Peyer's patch (tissue), 4 donors: ENCODE data around the gene BET1L.

ENCODE experiments used
- POLR2A ChIP-seq, 2 donors: fragments of 450-650 bp; IDR thresholded peaks; one replicate each; pipeline ENCODE4 v1.5.1; 2017; ENCODE audit warnings: antibody characterized with exemption in 2 of 2, mild to moderate bottlenecking in 2 of 2, moderate library complexity in 2 of 2
- TF ChIP-seq, protein P1 (sequence below), 6 experiments: fragments of 450-650 bp in 4 of 6; fragments of 200-600 bp in 2 of 6; sonication (generic) in 1 of 6; IDR thresholded peaks; one replicate each; pipeline ENCODE4 v1.5.1; 2017 to 2019; ENCODE audit warnings: antibody characterized with exemption in 6 of 6, mild to moderate bottlenecking in 3 of 6, moderate library complexity in 1 of 6

DNA sequence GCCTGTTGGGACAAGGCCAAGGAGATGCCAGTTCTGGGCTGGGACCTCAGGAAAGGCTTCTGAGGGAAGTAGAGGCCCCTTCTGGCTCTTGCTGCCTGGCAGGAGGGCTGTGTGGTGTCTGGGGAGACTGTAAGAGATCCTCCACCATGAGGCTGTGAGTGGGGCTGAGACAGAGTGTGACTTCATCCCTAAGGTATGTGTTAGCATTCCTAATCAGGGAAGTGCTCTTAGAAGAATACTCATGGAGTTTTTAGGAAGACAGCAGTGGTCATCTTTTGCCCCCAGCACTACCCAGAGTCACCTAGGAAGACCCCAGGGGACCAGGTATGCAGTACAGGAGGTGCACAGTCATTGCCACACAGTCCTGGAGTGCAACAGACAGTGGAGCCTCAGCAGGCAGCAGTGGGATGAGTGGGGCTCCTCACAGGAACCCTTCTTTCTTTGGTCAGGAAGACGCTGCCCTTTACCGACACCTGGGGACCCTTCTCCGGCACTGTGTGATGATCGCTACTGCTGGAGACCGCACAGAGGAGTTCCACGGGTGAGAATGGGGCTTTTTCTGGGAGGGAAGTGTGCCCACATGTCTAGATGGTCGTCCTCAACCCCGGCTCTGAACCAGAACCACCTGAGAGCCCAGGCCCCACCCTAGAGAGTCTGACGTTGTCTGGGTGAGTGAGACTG is 3.1 kb upstream of the BET1L start:
- TF ChIP-seq, protein P1, sequence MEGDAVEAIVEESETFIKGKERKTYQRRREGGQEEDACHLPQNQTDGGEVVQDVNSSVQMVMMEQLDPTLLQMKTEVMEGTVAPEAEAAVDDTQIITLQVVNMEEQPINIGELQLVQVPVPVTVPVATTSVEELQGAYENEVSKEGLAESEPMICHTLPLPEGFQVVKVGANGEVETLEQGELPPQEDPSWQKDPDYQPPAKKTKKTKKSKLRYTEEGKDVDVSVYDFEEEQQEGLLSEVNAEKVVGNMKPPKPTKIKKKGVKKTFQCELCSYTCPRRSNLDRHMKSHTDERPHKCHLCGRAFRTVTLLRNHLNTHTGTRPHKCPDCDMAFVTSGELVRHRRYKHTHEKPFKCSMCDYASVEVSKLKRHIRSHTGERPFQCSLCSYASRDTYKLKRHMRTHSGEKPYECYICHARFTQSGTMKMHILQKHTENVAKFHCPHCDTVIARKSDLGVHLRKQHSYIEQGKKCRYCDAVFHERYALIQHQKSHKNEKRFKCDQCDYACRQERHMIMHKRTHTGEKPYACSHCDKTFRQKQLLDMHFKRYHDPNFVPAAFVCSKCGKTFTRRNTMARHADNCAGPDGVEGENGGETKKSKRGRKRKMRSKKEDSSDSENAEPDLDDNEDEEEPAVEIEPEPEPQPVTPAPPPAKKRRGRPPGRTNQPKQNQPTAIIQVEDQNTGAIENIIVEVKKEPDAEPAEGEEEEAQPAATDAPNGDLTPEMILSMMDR (IDR thresholded peaks at IDR 0.05) = no peak
- no peak for TF ChIP-seq POLR2A (IDR thresholded peaks at IDR 0.05)
